ENCODE data around the gene ABI2.

DNA sequence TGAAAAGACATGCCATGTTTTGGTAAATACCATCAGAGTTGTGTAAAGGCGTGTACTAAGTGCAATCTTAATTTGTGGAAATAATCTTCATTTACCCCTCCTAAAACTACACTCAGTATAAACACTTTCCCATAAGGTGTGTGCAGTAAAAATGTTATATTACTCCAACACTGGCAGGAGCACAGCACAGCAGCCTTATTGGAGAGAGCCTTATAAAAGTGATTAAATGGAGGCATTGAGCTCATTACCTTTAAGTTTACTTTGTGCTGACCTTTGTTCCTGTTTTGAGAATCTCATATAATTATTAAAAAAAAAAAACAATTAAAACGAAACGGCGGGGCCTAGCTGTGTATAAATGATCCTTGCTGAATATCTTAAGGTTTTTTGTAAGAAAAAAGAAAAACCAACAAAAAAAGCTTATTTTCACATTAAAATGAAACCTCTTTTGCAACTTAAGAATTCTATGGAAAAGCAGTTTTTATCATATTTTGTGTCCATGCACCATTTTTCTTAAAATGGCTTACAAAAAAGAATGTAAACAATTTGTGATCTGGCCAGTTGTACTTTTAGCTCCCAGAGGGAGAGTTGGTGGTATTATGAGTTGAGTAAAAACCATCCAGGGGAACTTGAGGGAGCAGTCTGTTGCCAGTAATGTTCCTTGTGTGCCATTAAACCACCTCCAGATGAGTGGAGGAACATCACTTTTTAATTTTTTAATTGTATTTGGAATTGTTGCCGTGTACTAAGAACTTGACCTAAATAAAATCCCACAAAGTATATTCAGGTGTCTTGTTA, 103.4 kb downstream of the ABI2 start:
- TF ChIP-seq, protein P1, sequence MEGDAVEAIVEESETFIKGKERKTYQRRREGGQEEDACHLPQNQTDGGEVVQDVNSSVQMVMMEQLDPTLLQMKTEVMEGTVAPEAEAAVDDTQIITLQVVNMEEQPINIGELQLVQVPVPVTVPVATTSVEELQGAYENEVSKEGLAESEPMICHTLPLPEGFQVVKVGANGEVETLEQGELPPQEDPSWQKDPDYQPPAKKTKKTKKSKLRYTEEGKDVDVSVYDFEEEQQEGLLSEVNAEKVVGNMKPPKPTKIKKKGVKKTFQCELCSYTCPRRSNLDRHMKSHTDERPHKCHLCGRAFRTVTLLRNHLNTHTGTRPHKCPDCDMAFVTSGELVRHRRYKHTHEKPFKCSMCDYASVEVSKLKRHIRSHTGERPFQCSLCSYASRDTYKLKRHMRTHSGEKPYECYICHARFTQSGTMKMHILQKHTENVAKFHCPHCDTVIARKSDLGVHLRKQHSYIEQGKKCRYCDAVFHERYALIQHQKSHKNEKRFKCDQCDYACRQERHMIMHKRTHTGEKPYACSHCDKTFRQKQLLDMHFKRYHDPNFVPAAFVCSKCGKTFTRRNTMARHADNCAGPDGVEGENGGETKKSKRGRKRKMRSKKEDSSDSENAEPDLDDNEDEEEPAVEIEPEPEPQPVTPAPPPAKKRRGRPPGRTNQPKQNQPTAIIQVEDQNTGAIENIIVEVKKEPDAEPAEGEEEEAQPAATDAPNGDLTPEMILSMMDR (IDR thresholded peaks at IDR 0.05; ENCODE audit: low read length): no peak
- TF ChIP-seq EZH2 (IDR thresholded peaks at IDR 0.05; ENCODE audit: borderline replicate concordance, low read length): no peak

All from OCI-LY1 (cell line).